HG03439 (cell line): Measurements from ENCODE around the gene TBC1D22A.
"Not testable (repeated sequence)": the region's sequence is repeated elsewhere in the genome, so short reads cannot be mapped to it uniquely, and the experiment has no call there.

Source experiments
- ATAC-seq: cut with Tn5 transposase; IDR thresholded peaks from one replicate; pipeline ENCODE4 v1.9.1; 2021; ENCODE audit warnings: mild to moderate bottlenecking, moderate library complexity; ENCODE audit not compliant: unreplicated experiment

Gene TBC1D22A

DNA sequence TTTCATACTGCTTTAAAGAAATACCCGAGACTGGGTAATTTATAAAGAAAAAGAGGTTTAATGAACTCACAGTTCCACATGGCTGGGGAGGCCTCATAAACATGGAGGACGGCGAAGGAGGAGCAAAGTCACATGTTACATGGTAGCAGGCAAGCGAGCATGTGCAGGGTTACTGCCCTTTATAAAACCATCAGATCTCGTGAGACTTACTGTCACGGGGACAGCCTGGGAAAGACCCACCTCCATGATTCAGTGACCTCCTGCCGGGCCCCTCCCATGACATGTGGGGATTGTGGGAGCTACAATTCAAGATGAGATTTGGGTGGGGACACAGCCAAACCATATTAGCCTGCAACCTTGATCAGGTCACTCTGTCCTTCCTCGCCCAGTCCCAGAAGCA lies 378.5 kb downstream of the TBC1D22A start:
- not testable (repeated sequence) for ATAC-seq

DNA sequence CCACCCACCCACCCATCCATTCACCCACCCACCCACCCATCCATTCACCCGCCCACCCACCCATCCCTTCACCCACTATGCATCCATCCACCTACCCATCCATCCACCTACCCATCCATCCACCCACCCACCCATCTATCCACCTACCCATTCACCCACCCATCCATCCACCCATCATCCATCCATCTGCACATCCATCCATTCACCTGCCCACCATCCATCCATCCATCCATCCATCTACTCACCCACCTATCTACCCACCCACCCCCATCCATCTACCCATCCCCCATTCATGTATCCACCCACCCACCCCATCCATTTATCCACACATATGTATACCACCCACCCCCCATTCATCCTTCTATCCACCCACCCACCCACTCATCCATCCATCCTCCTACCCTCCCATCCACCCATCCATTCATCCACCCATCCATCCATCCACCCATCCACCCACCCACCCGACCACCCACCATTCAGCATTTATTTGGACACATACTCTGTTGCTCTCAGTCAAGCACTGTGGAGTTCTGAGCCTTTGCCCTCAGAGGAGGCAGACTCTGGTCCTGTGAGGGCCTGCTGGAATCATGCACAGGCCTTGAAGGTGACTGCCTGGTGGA lies 380.1 kb downstream of the TBC1D22A start:
- no peak for ATAC-seq

DNA sequence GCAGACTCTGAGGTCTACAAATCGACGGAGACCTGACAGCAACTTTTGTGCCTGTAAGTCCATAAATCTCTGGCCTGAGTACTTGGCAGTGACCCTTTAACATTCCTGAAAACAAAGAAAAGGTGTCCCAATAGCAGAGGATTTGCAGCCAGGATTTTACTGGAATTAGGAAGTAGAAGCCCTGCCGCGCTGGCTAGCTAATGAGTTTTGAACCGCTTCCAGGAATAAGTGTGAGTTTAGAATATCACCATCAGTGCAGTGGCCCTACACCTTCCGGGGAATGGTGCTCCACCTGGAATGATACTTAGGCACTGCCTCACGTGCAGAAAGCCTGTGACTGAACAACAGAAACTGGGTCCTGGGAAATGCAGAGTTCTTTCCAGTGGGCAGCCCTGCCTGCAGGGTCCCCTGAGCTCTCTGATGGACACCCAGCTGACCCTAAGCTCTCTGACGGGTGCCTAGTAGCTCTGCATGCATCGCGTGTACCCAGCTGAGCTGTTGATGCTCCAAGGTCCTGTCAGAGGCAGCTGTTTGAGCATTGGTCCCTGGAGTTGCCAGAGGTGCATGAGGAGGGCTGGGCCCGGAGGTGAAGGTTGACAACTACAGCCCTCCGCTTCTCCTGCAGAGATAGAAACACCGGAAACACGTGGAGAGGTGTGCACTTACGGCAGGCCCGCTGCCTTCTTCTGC lies 380.9 kb downstream of the TBC1D22A start:
- ATAC-seq: no peak

DNA sequence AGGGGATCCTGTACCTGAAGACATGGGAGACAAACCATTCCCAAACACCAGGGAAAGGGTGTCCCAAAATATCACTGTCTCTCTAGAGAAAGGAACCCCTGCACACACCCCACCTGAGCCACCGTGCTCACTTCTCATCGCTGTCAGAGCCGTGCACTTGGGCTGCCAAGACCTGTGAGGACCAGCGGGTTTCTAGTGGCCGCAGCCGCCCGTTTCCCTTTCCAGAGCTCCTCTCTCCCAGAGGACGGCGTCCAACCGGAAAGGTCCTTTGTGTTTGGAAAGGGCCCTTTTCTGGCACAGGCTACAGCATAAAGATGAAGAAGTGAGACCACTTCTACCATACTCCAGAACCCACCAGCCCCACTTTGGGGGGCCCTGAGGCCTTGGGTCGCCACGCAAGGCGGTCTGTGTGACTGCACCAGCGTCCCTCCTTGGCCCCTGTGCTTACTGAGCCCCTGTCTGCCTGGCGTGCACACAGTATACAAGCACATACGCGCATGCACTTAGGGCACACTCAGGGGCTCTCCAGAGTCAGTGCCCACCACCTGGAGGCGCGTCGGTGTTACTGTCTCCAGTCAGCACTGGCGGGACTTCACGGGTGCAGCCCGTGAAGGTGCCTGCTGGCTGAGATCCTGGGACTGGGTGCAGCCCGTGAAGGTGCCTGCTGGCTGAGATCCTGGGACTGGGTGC lies 381.8 kb downstream of the TBC1D22A start:
- ATAC-seq: no peak

DNA sequence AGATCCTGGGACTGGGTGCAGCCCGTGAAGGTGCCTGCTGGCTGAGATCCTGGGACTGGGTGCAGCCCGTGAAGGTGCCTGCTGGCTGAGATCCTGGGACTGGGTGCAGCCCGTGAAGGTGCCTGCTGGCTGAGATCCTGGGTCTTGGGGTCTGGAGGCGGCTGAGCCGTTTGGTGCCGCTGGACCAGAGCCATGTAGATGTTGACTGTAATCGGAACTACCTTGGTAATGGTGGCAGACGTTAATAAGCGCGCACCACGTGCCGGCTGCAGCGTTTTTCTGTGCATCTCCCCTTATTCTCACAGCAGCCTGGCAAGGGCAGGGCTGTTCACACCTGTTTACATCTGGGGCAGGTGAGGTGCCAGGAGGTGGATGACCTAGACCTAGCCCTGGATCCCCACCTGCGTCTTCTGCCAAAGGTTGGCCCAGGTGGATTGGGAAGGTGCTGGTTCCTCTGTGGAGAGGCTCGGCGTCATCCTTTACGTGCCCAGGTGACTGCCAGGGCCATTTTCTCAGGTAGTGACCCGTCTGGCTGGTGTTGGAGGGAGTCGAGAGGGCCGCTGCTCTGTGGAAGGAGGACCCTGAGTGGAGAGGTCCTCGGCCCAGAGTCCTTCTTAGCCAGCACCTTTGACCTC lies 382.5 kb downstream of the TBC1D22A start:
- ATAC-seq: no peak

DNA sequence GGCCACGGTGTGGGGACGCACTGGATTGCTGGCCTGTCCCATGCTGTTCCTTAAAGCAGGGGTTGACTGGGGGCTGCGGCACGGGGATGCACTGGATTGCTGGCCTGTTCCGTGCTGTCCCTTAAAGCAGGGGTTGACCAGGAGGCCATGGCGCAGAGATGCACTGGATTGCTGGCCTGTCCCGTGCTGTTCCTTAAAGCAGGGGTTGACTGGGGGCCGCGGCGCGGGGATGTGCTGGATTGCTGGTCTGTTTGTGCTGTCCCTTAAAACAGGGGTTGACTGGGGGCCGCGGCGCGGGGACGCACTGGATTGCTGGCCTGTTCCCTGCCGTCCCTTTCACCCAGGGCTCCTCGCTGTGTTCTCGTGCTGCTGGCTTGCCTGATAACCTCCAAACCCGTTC lies 383.4 kb downstream of the TBC1D22A start:
- ATAC-seq: no peak

DNA sequence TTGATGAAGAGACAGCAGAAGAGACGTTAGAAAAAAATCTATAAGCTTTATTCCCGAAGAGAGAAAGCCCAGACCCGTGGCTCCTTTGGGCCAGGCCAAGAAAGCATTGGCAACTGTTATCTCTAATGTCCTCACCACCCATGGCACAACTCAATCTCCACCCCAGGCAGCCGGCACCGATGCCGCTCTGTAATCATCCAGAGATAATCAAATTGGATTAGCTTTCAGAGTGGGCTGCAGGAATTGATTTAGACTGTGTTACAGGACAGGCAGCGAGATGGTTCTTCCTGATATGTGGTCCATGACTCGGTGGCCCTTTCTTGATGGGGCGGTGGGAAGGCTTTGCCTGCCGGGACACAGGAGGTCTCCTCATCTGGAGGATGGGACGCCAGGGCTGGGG lies 383.9 kb downstream of the TBC1D22A start:
- no peak for ATAC-seq

DNA sequence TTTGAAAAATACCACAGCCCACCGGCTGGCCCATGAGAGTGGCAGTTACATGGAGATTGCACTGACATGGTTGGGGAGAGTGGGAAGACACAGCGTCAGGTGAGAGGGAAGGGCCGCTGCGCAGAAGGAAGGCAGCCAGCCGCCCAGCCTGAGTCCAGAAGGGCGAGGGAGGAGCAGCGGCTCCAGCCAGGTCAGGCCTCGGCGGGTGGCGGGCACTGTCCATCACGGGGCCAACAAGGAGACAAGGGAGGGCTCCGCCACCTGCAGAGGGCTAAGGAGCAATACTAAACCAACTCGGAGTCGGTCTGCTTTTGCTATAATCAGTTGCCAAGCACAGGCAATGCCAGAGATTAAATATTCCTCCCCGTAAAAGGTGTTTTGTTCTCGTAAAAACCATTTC lies 384.5 kb downstream of the TBC1D22A start:
- ATAC-seq: no peak

DNA sequence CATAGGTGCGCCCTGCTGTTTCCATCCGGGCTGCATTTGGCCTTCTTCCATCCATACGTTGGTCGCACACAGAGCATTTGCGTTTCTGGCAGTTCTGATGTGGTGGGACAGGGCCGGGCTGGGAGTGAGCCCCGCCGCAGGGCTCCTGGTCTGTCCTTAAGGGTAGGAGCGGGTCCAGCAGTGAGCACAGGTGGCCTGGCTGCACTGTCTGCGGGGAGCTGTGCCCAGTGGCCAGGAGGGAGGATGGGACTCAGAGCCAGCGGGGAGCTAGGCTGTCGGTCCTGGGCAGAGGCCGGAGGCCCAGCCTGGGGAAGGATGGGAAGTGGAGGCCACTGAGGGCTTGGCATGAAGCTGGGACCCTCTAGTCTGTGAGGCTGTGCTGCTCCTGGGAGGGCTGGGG lies 385.1 kb downstream of the TBC1D22A start:
- no peak for ATAC-seq

DNA sequence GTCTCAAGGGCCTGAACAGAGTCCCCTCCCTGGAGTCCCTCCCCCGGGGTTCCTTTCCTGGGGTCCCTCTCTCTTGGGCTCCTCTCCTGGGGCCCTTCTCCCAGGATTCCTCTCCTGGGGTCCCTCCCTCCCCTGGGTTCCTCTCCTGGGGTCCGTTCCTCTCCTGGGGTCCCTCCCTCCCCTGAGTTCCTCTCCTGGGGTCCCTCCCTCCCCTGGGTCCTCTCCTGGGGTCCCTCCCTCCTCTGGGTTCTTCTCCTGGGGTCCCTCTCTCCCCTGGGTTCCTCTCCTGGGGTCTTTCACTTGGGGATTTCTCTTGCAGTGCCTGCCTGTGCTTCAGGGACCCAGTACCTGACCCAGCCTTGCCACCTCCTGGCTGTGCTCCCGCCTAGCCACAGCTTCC lies 386.1 kb downstream of the TBC1D22A start:
- ATAC-seq: no peak

DNA sequence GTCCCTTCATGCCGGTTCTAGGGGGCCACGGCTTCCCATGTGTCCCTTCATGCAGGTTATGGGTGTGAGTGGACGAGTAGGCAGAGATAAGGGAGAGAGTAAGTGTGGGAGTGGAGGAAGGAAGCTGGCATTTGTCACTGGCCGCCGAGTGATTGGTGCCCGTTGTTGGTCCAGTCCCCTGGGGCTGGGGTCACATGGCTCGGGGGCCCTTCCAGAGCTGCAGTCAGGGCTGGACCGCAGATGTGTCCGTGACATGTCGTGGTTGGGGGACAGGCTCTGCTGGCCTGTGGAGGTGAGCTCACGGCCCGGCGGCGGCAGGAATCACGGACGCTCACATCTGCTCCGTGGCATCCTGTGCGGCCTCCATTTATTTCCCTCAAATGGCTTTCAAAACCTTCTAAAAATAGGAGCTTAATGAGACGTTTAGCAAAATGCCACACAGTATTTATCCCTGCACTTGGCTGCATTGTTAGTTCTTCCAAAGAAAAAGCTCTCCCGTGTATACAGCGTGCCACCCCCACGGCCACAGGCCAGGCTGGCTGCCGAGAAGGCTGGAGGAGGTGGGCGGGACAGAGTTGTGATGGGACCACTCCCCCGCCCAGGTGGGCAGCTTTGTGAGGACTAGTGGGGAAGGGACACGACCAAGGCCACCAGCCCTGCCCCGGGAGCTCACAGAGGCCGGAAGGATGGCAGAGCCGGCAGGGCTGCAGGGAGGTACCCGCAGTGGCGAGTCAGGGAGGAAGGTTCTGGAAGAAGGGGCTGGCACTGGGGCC lies 386.7 kb downstream of the TBC1D22A start:
- no peak for ATAC-seq

DNA sequence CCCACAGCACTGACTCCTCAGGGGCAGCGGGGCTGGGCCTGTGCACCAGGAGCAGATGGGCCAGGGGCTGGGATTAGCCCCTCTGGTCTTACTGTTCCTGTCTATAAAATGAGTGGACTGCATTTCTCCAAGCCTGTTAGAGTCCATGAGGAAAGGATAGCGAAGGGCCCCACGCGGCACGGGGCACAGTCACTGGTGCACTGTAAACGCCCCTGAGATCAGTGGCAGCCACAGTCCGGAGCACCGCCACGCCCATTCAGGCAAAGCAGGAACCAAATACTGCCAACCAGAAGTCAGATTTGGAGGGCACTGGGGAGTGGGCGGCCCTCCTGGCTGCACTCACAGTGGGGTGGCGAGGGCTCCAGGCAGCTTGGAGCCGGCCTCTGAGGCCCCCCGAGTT lies 387.5 kb downstream of the TBC1D22A start:
- ATAC-seq: no peak

DNA sequence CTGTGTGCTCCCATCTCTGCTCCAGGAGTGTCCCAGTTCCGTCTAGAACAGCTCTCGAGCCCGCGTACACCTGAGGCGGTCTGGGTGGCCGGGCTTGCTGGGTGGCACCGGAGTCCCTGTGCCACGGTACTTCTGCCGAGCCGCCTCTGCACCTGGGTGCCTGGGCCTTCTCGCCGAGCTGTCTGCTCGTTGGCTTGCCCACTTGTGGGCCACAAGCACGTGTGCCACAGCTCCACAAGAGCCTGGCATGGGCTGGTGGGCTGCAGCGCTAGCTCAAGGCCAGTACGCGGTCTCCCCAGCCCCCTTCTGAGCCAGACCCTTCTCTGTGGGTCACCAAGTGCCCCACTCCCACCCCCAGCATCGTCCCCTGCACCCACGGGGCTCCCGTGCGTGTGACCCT lies 388.0 kb downstream of the TBC1D22A start:
- no peak for ATAC-seq

DNA sequence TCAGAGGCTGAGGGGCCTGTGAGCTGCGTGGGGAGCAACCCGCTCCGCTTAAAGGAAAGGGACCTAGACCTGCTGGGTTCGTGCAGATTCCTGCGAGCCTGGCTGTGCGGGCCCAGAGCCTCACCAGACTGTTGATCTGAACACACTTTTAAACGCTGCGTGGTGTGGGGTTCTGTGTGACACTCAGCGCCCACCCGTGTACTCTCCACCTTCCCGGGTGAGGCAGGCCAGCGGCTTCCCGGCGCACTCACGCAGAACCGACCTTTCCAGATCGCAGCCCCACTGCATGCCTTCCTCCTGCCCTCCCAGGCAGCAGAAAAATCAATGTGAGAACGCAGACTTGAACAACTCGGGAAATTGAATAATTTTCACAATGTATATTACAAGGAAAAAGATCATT lies 388.6 kb downstream of the TBC1D22A start:
- no peak for ATAC-seq

DNA sequence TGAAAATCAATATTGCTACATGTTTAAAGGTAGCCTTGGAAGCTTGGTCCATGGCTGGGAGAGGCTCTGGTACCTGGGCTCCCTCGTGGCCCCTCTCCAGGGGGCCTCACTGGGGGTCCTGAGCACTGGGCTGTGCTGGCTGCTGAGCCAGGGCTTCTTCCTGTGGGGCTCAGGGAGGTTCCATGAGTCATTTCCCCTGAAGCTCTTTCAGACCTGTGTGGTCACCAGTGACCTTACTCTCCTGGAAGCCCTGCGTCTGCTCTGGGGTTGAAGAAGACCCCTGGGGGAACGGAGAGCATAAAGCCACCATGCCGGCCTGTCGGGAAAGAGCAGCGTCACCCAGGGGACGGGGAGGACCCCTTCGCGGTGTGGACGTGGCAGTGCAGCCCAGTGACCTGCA lies 389.0 kb downstream of the TBC1D22A start:
- ATAC-seq: no peak

DNA sequence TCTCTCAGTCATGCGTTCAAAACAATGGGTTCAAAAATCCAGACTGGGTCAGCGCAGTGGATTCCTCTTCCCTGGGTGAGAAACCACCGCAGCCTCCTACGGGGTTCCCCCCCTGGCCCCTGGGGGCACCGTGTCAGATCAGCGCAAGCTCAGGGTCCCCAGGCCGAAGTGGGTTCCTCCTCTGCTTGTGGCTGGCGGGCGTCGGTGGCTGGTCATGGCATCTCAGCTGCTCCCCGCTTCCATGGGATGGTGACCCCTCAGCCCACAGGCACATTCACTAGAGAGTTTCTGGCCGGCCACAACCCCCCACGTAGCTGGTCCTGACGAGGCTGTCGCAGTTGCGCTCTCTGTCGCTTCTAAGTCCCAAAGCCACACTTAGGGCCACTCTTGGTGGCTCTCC lies 389.8 kb downstream of the TBC1D22A start:
- ATAC-seq: no peak

DNA sequence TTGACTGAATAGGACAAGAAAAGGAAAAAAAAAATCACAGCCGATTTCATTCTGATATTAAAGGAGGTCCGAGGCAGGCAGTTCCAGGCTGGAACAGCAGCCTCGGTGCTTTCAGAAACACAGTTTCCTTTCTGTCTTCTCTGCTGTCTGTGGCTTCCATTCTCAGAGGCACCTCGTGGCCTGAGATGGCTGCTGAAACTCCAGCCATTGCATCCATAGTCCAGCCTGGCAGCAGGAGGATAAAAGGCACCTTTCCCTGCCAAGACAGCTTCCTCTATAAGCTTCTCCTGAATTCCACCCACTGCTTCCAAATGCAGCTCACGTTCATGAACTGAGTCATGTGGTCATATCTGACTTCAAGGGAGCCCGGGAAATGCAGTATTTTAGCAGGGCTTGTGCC lies 390.5 kb downstream of the TBC1D22A start:
- no peak for ATAC-seq

DNA sequence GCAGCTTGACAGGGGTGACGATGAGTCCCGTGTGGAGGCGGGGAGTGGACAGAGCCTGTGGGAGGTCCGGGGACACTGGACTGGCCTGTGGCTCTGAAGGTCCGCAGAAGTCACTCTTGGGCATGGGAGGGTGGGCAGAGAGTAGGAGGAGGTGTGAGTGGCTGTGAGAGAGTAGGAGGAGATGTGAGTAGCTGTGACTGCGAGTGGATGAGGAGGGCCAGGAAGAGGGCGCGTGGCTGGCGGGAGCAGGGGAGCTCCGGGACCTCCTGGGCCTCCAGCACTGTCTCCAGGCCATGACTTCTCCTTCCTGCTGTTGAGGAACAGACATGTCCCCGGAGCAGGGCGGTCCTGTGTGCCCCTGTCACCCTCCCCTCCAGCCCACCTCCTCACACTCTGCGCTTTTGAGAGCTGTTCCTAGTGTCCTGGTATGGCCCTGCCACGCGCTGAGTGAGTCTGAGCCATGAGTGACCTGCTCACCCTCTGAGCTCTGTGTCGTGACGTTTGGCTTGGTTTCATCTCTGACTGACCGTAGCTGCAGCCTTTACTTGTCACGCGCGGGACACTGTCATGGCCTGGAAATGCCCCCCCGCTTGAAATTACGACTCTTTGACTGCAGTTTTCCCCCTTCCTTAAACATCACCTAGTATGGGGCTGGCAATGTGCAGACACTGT lies 391.5 kb downstream of the TBC1D22A start:
- ATAC-seq: no peak

DNA sequence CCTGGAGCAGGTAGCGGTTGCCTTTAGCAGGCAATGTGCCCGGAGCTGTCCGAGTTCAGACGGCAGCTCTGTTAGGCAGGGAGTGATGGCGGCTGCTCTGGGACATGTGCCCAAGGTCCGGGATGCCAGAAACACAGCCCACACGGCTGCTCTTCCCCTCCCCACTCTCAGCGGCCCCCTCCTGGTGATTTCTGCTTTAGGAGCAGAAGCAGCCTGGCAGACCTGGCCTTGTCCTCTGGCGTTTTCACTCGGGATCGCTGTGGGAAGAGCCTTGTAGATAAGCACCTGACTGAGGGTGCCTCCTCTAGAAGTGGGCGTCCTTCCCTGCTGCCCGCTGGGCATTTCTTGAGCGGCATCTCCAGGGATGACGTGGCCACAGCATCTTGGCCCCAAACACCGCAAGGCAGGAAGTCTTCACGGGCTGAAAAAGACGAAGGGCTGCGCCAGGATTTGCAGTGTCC lies 392.2 kb downstream of the TBC1D22A start:
- ATAC-seq: no peak

DNA sequence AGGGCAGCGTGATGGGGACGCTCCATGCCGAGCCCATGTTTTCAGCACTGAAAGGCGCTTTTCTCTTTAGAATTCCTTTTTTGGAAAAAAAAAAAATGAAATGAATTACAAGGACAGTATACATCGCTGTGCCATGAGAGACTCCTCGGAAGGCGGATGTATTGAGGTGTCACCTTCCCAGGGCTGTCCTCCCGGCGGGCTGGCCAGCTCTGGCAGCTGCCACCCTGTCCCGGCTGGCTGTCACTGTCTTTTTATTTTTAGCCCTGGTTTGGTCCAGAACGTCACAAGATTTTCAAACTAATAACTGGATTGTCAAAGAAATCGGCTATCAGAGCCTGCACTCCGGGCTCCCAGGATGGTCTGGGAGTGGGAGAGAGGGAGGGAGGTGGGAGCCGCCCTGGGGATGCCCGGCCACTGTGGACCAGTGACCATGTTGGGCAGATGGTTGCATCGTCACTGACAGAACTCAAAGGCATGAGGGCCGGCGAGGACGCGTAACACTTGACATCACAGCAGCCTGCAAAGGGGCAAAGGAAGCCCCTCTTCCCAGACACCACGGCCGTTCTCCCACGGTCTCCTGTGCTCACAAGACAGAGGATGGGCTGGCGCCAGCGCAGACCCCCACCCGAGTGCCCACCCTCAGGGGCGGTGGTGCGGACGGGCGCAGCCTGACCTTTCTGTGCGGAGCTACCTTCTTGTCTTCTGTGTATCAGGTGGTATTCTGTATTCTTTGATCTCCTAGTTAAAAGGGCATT lies 392.9 kb downstream of the TBC1D22A start:
- no peak for ATAC-seq
